Activated CD8-positive, alpha-beta memory T cell treated with anti-CD3 and anti-CD28 coated beads, Interleukin-2, amount 50 U/mL, for 4 hours (primary cell): Measurements from ENCODE around the gene DNMBP.

Experiments
- DNase-seq: peaks from one replicate; pipeline ENCODE4 v3.0.0-alpha.2; 2020

DNMBP gene

GRCh38 chr10:100009793-100010676 is at the start of gene DNMBP:
TSS of gene DNMBP (minus strand) at chr10:100009947. CDS start at chr10:99972124, 37,823 bp downstream.
- peak; percentile 89 for DNase-seq

- DNase-seq: no peak
These were observed 48.2 kb upstream of the DNMBP start for GRCh38 chr10:100057948-100058347.

- no peak for DNase-seq
These were observed 44.1 kb upstream of the DNMBP start for GRCh38 chr10:100053686-100054460.

GRCh38 chr10:100046021-100046486 is 36.3 kb upstream of the DNMBP start:
- peak; percentile 82 for DNase-seq

- DNase-seq: no peak
These were observed 35.8 kb upstream of the DNMBP start for GRCh38 chr10:100045592-100045991.

- DNase-seq: no peak
These were observed 34.0 kb upstream of the DNMBP start for GRCh38 chr10:100043796-100044195.

GRCh38 chr10:100043344-100043743 is 33.6 kb upstream of the DNMBP start:
- DNase-seq: no peak

- DNase-seq: no peak
These were observed 31.7 kb upstream of the DNMBP start for GRCh38 chr10:100041306-100042002.

- DNase-seq: no peak
These were observed 28.9 kb upstream of the DNMBP start for GRCh38 chr10:100038561-100039071.

- no peak for DNase-seq
These were observed 28.1 kb upstream of the DNMBP start for GRCh38 chr10:100037758-100038315.

GRCh38 chr10:100036850-100037249 is 27.1 kb upstream of the DNMBP start:
- no peak for DNase-seq

GRCh38 chr10:100033766-100034418 is 24.1 kb upstream of the DNMBP start:
- DNase-seq: no peak

GRCh38 chr10:100027416-100027815 is 17.7 kb upstream of the DNMBP start:
- no peak for DNase-seq

GRCh38 chr10:100025576-100025975 is 15.8 kb upstream of the DNMBP start:
- no peak for DNase-seq

GRCh38 chr10:100024748-100025147 is 15.0 kb upstream of the DNMBP start:
- DNase-seq: no peak

- DNase-seq: no peak
These were observed 12.7 kb upstream of the DNMBP start for GRCh38 chr10:100022403-100022802.

- DNase-seq: no peak
These were observed 11.6 kb upstream of the DNMBP start for GRCh38 chr10:100021322-100021721.

GRCh38 chr10:100020886-100021253 is 11.1 kb upstream of the DNMBP start:
- DNase-seq: no peak

GRCh38 chr10:100020142-100020885 is 10.6 kb upstream of the DNMBP start:
- no peak for DNase-seq

- no peak for DNase-seq
These were observed 10.0 kb upstream of the DNMBP start for GRCh38 chr10:100019787-100020141.

GRCh38 chr10:100014071-100014762 is 4.5 kb upstream of the DNMBP start:
- no peak for DNase-seq
